CD14-positive monocyte (primary cell): ENCODE data around the gene FIGN. TPM values are rescaled to one million over a fixed set of nuclear protein-coding genes. Genes with fewer than 3 reads are reported as not detected.

Source experiments
- DNase-seq, 3 donors: peaks; one replicate each; pipeline ENCODE4 v3.0.0-alpha.2; 2011 to 2022
- H2AFZ ChIP-seq: 2 replicates; pipeline ENCODE4 v1.6.0; 2012; ENCODE audit warnings: mild to moderate bottlenecking, low read depth, low read length, inconsistent platforms; ENCODE audit not compliant: insufficient read depth, poor library complexity, severe bottlenecking
- H3K27ac ChIP-seq, 2 donors: 1 replicate in 1 of 2; 2 replicates in 1 of 2; pipeline ENCODE4 v1.5.1; 2012 to 2013; ENCODE audit warnings: low read length in 2 of 2, control low read depth in 1 of 2, inconsistent platforms in 1 of 2, low read depth in 1 of 2, mild to moderate bottlenecking in 1 of 2
- H3K27me3 ChIP-seq, 2 donors: one replicate each; pipeline versions ENCODE4 v1.6.0 to v1.6.1; 2011 to 2013; ENCODE audit warnings: low read length in 2 of 2; ENCODE audit not compliant: control insufficient read depth in 2 of 2, insufficient read depth in 2 of 2
- H3K36me3 ChIP-seq, 2 donors: replicated peaks in 1 of 2; 1 replicate in 1 of 2; 2 replicates in 1 of 2; pipeline versions ENCODE4 v1.5.1 to v1.6.1; 2012 to 2013; ENCODE audit warnings: low read length in 2 of 2, control low read depth in 1 of 2, inconsistent platforms in 1 of 2, mild to moderate bottlenecking in 1 of 2; ENCODE audit not compliant: insufficient read depth in 2 of 2, control insufficient read depth in 1 of 2
- H3K4me1 ChIP-seq, 2 donors: 1 replicate in 1 of 2; 2 replicates in 1 of 2; pipeline versions ENCODE4 v1.5.1 to v1.6.1; 2012 to 2013; ENCODE audit warnings: low read length in 2 of 2, control low read depth in 1 of 2, inconsistent platforms in 1 of 2, mild to moderate bottlenecking in 1 of 2, moderate library complexity in 1 of 2; ENCODE audit not compliant: insufficient read depth in 2 of 2, control insufficient read depth in 1 of 2
- H3K4me2 ChIP-seq: replicated peaks from 2 replicates; pipeline ENCODE3; 2012; ENCODE audit warnings: low read length, moderate library complexity, mild to moderate bottlenecking; ENCODE audit not compliant: poor library complexity, severe bottlenecking; ENCODE audit errors: extremely low read depth
- H3K4me3 ChIP-seq, 3 experiments: fragments of 200-600 bp in 1 of 3; sonication (generic) in 1 of 3; replicated peaks in 1 of 3; 1 replicate in 2 of 3; 2 replicates in 1 of 3; pipeline ENCODE4 v1.5.1; 2011 to 2013; ENCODE audit warnings: low read length in 3 of 3, mild to moderate bottlenecking in 3 of 3, control low read depth in 2 of 3, low read depth in 2 of 3, inconsistent platforms in 1 of 3, moderate library complexity in 1 of 3
- H3K79me2 ChIP-seq: 2 replicates; pipeline ENCODE4 v1.6.0; 2012; ENCODE audit warnings: mild to moderate bottlenecking, control low read depth, inconsistent platforms, low read length, moderate library complexity; ENCODE audit not compliant: insufficient read depth
- H3K9ac ChIP-seq: 2 replicates; pipeline ENCODE4 v1.6.0; 2017; ENCODE audit warnings: low read length, mild to moderate bottlenecking; ENCODE audit not compliant: insufficient read depth, poor library complexity, severe bottlenecking
- H3K9me3 ChIP-seq, 2 donors: replicated peaks in 1 of 2; 1 replicate in 1 of 2; 2 replicates in 1 of 2; pipeline versions ENCODE4 v1.5.1 to v1.6.1; 2012 to 2013; ENCODE audit warnings: low read length in 2 of 2, control low read depth in 1 of 2; ENCODE audit not compliant: control insufficient read depth in 1 of 2, insufficient read depth in 1 of 2
- H4K20me1 ChIP-seq: 2 replicates; pipeline ENCODE4 v1.6.0; 2012; ENCODE audit warnings: mild to moderate bottlenecking, low read length, control low read depth, moderate library complexity; ENCODE audit not compliant: insufficient read depth
- H3K27ac Mint-ChIP-seq, 7 donors: one replicate each; pipeline ENCODE4 v1.8.0; 2020; ENCODE audit warnings: mild to moderate bottlenecking in 7 of 7, mixed read lengths in 7 of 7, moderate library complexity in 6 of 7, inconsistent platforms in 2 of 7
- H3K27me3 Mint-ChIP-seq, 3 donors: one replicate each; pipeline ENCODE4 v1.8.0; 2021 to 2022; ENCODE audit warnings: low read depth in 3 of 3, mild to moderate bottlenecking in 3 of 3, mixed read lengths in 3 of 3, moderate library complexity in 3 of 3, inconsistent platforms in 1 of 3
- H3K36me3 Mint-ChIP-seq, 2 donors: one replicate each; pipeline ENCODE4 v1.8.0; 2020; ENCODE audit warnings: mixed read lengths in 2 of 2, inconsistent platforms in 1 of 2, mild to moderate bottlenecking in 1 of 2
- H3K4me1 Mint-ChIP-seq: one replicate; pipeline ENCODE4 v1.8.0; 2020; ENCODE audit warnings: mild to moderate bottlenecking, mixed read lengths
- H3K4me3 Mint-ChIP-seq, 2 donors: one replicate each; pipeline ENCODE4 v1.8.0; 2020; ENCODE audit warnings: mild to moderate bottlenecking in 2 of 2, mixed read lengths in 2 of 2, moderate library complexity in 1 of 2
- H3K9me3 Mint-ChIP-seq, 7 donors: one replicate each; pipeline ENCODE4 v1.8.0; 2020 to 2022; ENCODE audit warnings: mixed read lengths in 7 of 7, mild to moderate bottlenecking in 6 of 7, moderate library complexity in 6 of 7, inconsistent platforms in 2 of 7
- WGBS: methylation state at CpG from one replicate; pipeline ENCODE4 v1.1.5; 2013; ENCODE audit warnings: missing lambda C conversion rate; ENCODE audit not compliant: insufficient coverage; 5-methylcytosine and 5-hydroxymethylcytosine counted together
- intact Hi-C, 2 donors: fragments of 100-400 bp; cut with micrococcal nuclease; formaldehyde crosslinking; loops; one replicate each; pipeline versions ENCODE4 v1.15.0 to v1.15.1; 2023
- polyA plus RNA-seq, 3 donors: library from polyadenylated mRNA; depleted of rRNA in 1 of 3; unstranded in 2 of 3; stranded (reverse) in 1 of 3; fragments of 300-500 nt in 2 of 3; fragments of >200 nt in 1 of 3; fragmentation: Illumina TruSeq in 2 of 3; gene quantifications; 1 replicate in 2 of 3; 2 replicates in 1 of 3; pipeline ENCODE4 v1.2.3, GENCODE V29; 2012 to 2021
- TF ChIP-seq, protein P1 (sequence below): fragments of 200-600 bp; IDR thresholded peaks from one replicate; pipeline ENCODE4 v1.8.0; 2022; ENCODE audit warnings: antibody characterized with exemption, mild to moderate bottlenecking

The FIGN gene
- polyA plus RNA-seq, 3 donors, result not detected

DNA sequence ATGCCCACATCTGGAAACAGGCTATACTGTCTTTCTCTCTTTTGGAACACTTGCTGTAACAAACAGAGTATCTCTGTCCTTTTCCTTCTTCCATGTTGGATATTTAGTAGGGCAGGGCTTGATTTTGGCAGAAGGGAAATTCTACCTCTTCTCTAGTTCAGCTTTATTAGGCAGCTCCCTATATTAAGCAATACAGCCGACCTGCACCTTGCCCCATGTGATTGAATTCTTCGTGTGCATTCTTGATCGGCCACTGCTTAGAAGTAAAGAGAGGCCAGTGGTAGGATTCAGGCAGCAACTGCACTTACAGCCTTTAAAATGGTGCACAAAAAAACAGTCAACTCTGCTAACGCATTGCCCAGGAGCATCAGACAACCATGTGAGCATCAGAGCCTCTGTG lies 31.3 kb upstream of the FIGN start:
- Histone ChIP-seq H3K4me2 (no peak overlapping the region), H3K79me2 (no peaks in the 10 kb centered on the region), H2AFZ (no peak overlapping the region), H3K4me1 (no peaks in the 10 kb centered on the region), H3K27me3 (no peaks in the 10 kb centered on the region), H3K27ac (no peak overlapping the region), H4K20me1 (no peaks in the 10 kb centered on the region), H3K36me3 (no peaks in the 10 kb centered on the region), H3K9me3 (no peaks in the 10 kb centered on the region), H3K9ac (no peak overlapping the region), H3K4me3 (no peak overlapping the region)
- Mint-ChIP-seq H3K4me1 (no peaks in the 10 kb centered on the region), H3K4me3 (no peak overlapping the region), H3K27me3 (no peaks in the 10 kb centered on the region), H3K27ac (no peak overlapping the region), H3K9me3 (peaks cover 0 to 2% (median 0%) of the 10 kb centered on the region in 7 donors), H3K36me3 (no peaks in the 10 kb centered on the region)
- intact Hi-C loops, result no loop called here
- 100% methylated on average over 1 of the region's 4 CpGs for WGBS
- TF ChIP-seq, protein P1, sequence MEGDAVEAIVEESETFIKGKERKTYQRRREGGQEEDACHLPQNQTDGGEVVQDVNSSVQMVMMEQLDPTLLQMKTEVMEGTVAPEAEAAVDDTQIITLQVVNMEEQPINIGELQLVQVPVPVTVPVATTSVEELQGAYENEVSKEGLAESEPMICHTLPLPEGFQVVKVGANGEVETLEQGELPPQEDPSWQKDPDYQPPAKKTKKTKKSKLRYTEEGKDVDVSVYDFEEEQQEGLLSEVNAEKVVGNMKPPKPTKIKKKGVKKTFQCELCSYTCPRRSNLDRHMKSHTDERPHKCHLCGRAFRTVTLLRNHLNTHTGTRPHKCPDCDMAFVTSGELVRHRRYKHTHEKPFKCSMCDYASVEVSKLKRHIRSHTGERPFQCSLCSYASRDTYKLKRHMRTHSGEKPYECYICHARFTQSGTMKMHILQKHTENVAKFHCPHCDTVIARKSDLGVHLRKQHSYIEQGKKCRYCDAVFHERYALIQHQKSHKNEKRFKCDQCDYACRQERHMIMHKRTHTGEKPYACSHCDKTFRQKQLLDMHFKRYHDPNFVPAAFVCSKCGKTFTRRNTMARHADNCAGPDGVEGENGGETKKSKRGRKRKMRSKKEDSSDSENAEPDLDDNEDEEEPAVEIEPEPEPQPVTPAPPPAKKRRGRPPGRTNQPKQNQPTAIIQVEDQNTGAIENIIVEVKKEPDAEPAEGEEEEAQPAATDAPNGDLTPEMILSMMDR, result no peak
- DNase-seq, result no peak

DNA sequence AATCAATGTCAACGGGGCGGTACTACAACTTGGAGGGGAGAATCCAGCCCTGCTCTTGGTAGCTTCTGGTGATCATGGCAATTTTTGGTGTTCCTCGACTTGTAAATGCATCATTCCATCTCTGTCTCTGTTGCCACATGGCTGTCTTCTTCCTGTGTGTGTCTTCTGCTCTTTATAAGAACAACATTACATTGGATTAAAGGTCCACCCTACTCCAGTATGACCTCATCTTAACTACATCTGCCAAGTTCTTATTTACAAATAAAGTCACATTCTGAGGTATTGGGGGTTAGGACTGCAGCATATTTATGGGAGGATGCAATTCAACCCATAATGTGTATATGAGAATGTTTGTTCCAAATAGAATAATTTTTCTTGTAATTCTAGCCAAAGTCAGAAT lies 28.8 kb upstream of the FIGN start:
- no peaks in the 10 kb centered on the region for H3K4me1 Mint-ChIP-seq
- no peak for DNase-seq
- Histone ChIP-seq H3K9ac (no peak overlapping the region), H3K36me3 (no peaks in the 10 kb centered on the region), H3K9me3 (no peaks in the 10 kb centered on the region), H3K4me1 (no peaks in the 10 kb centered on the region), H3K4me2 (no peak overlapping the region), H4K20me1 (no peaks in the 10 kb centered on the region), H3K79me2 (no peaks in the 10 kb centered on the region), H3K4me3 (no peak overlapping the region), H3K27me3 (no peaks in the 10 kb centered on the region), H3K27ac (no peak overlapping the region), H2AFZ (no peak overlapping the region)
- no peak overlapping the region for H3K4me3 Mint-ChIP-seq
- no peaks in the 10 kb centered on the region for H3K27me3 Mint-ChIP-seq
- H3K27ac Mint-ChIP-seq, result no peak overlapping the region
- intact Hi-C loops, result no loop called here
- no peaks in the 10 kb centered on the region for H3K36me3 Mint-ChIP-seq
- peaks cover 0 to 2% (median 0%) of the 10 kb centered on the region in 7 donors for H3K9me3 Mint-ChIP-seq
- TF ChIP-seq, protein P1, result no peak
- WGBS, result no CpG with 5 or more reads among the region's 3 CpGs
